GM21515 (cell line): ENCODE data around the gene PCSK6.
"Not testable (repeated sequence)": the region's sequence is repeated elsewhere in the genome, so short reads cannot be mapped to it uniquely, and the experiment has no call there.

Experiments used
- ATAC-seq: cut with Tn5 transposase; IDR thresholded peaks from one replicate; pipeline ENCODE4 v1.9.1; 2021; ENCODE audit not compliant: unreplicated experiment

PCSK6 gene

GRCh38 chr15:101361418-101361817, 128.1 kb downstream of the PCSK6 start:
- no peak for ATAC-seq

- ATAC-seq: no peak
Measured at GRCh38 chr15:101359365-101359947, 130.1 kb downstream of the PCSK6 start.

GRCh38 chr15:101358895-101359294, 130.6 kb downstream of the PCSK6 start:
- no peak for ATAC-seq

GRCh38 chr15:101357885-101358284, 131.6 kb downstream of the PCSK6 start:
- no peak for ATAC-seq

- ATAC-seq: no peak
Measured at GRCh38 chr15:101357333-101357732, 132.2 kb downstream of the PCSK6 start.

GRCh38 chr15:101356512-101357172, 132.9 kb downstream of the PCSK6 start:
- ATAC-seq: not testable (repeated sequence)

GRCh38 chr15:101355678-101356464, 133.6 kb downstream of the PCSK6 start:
- ATAC-seq: no peak

- no peak for ATAC-seq
Measured at GRCh38 chr15:101354891-101355623, 134.4 kb downstream of the PCSK6 start.

- ATAC-seq: no peak
Measured at GRCh38 chr15:101353240-101353639, 136.3 kb downstream of the PCSK6 start.

- ATAC-seq: no peak
Measured at GRCh38 chr15:101351736-101352135, 137.8 kb downstream of the PCSK6 start.

- ATAC-seq: no peak
Measured at GRCh38 chr15:101349047-101349951, 140.2 kb downstream of the PCSK6 start.

- ATAC-seq: no peak
Measured at GRCh38 chr15:101348643-101349042, 140.9 kb downstream of the PCSK6 start.

- ATAC-seq: no peak
Measured at GRCh38 chr15:101348015-101348414, 141.5 kb downstream of the PCSK6 start.

- ATAC-seq: no peak
Measured at GRCh38 chr15:101347454-101347853, 142.1 kb downstream of the PCSK6 start.

GRCh38 chr15:101346928-101347327, 142.6 kb downstream of the PCSK6 start:
- no peak for ATAC-seq

GRCh38 chr15:101342056-101342455, 147.5 kb downstream of the PCSK6 start:
- no peak for ATAC-seq

GRCh38 chr15:101338502-101339057, 150.9 kb downstream of the PCSK6 start:
- no peak for ATAC-seq

GRCh38 chr15:101337976-101338375, 151.5 kb downstream of the PCSK6 start:
- no peak for ATAC-seq

- ATAC-seq: not testable (repeated sequence)
Measured at GRCh38 chr15:101333907-101334789, 155.4 kb downstream of the PCSK6 start.
